ENCODE results near the gene DRD1. TPM values are rescaled to one million over a fixed set of nuclear protein-coding genes. Genes with fewer than 3 reads are reported as not detected.

The DRD1 gene
- total RNA-seq, 3 donors from 2014 or later (not counting 1 experiment from before 2014, with no cell fraction given), result not detected

Other genes with a start within 250 kb of the DRD1 start
- gene SFXN1, start 34.4 kb upstream of the DRD1 start, total RNA-seq, result 10 to 100 TPM; 30.3 to 55.2 (median 44.0) TPM
- 10 to 100 TPM in 1 of 3 donors, 1 to 10 TPM in 2; 1.4 to 13.9 (median 3.1) TPM for gene HRH2, start 213.9 kb upstream of the DRD1 start, total RNA-seq

All from natural killer cell (primary cell).